WTC11 (cell line): ENCODE measurements around the gene MAN1A2. TPM values are rescaled to one million over a fixed set of nuclear protein-coding genes. Genes with fewer than 3 reads are reported as not detected.

Source experiments
- ATAC-seq: fragments of 200-7000 bp; cut with Tn5 transposase; 2 replicates; pipeline ENCODE4 v1.10.0; 2021; ENCODE audit warnings: mild to moderate bottlenecking, moderate library complexity
- CTCF ChIA-PET: fragments of 300-600 bp; sonication (Branson Sonifier 250); formaldehyde crosslinking; loops from one replicate; lab custom pipeline; 2021; ENCODE audit warnings: antibody characterized with exemption; lab: Charles Lee
- POLR2A ChIA-PET: fragments of 350-600 bp; sonication (Branson Sonifier 250); formaldehyde crosslinking; loops from one replicate; lab custom pipeline; 2021; ENCODE audit warnings: antibody characterized with exemption; lab: Charles Lee
- DNase-seq: peaks from one replicate; pipeline ENCODE4 v3.0.0; 2021; ENCODE audit warnings: low spot score
- H3K27ac Mint-ChIP-seq: 2 replicates; pipeline ENCODE4 v1.8.0; 2021; ENCODE audit warnings: mixed read lengths
- H3K27me3 Mint-ChIP-seq: 2 replicates; pipeline ENCODE4 v1.8.0; 2021; ENCODE audit warnings: low read depth, mild to moderate bottlenecking, moderate library complexity, mixed read lengths
- H3K36me3 Mint-ChIP-seq: 2 replicates; pipeline ENCODE4 v1.8.0; 2021; ENCODE audit warnings: mixed read lengths
- H3K4me1 Mint-ChIP-seq: 2 replicates; pipeline ENCODE4 v1.8.0; 2022; ENCODE audit warnings: mixed read lengths
- H3K4me3 Mint-ChIP-seq: 2 replicates; pipeline ENCODE4 v1.8.0; 2021; ENCODE audit warnings: mild to moderate bottlenecking, moderate library complexity, mixed read lengths
- H3K9me3 Mint-ChIP-seq: 2 replicates; pipeline ENCODE4 v1.8.0; 2021; ENCODE audit warnings: mixed read lengths
- ELF4 ChIP-seq: sonication (generic); formaldehyde crosslinking; IDR thresholded peaks from 2 replicates; pipeline ENCODE4 v1.8.1; 2022; ENCODE audit warnings: low read depth, mild to moderate bottlenecking, moderate library complexity, missing genetic modification reagents
- EMX1 ChIP-seq: fragments of 250-450 bp; sonication (Bioruptor Pico); IDR thresholded peaks from 2 replicates; pipeline ENCODE4 v1.8.0; 2021; ENCODE audit warnings: mild to moderate bottlenecking
- FOXJ3 ChIP-seq: sonication (generic); formaldehyde crosslinking; IDR thresholded peaks from 2 replicates; pipeline ENCODE4 v1.9.0; 2021; ENCODE audit warnings: missing genetic modification reagents, mild to moderate bottlenecking, borderline replicate concordance
- IRF2 ChIP-seq: sonication (generic); formaldehyde crosslinking; IDR thresholded peaks from 2 replicates; pipeline ENCODE4 v1.8.0; 2022; ENCODE audit warnings: low read depth, missing genetic modification reagents, borderline replicate concordance
- NFYB ChIP-seq: sonication (generic); formaldehyde crosslinking; conservative IDR thresholded peaks from 2 replicates; pipeline ENCODE4 v1.8.0; 2022; ENCODE audit warnings: low read depth, missing genetic modification reagents
- NR1H2 ChIP-seq: sonication (generic); formaldehyde crosslinking; IDR thresholded peaks from 2 replicates; pipeline ENCODE4 v1.9.0; 2021; ENCODE audit warnings: mild to moderate bottlenecking, moderate library complexity, missing genetic modification reagents
- SMAD3 ChIP-seq: sonication (generic); formaldehyde crosslinking; IDR thresholded peaks from 2 replicates; pipeline ENCODE4 v1.8.0; 2022; ENCODE audit warnings: missing genetic modification reagents, mild to moderate bottlenecking, borderline replicate concordance
- ZNF121 ChIP-seq: sonication (generic); formaldehyde crosslinking; IDR thresholded peaks from 2 replicates; pipeline ENCODE4 v1.8.0; 2023; ENCODE audit warnings: missing genetic modification reagents
- ZNF219 ChIP-seq: sonication (generic); formaldehyde crosslinking; IDR thresholded peaks from 2 replicates; pipeline ENCODE4 v1.8.0; 2023; ENCODE audit warnings: missing genetic modification reagents, mild to moderate bottlenecking, borderline replicate concordance
- total RNA-seq: library from RNA; stranded (reverse); gene quantifications from 3 replicates; pipeline ENCODE4 v1.2.3, GENCODE V29; 2021
- TF ChIP-seq, protein P1 (sequence below): fragments of 250-450 bp; sonication (Bioruptor Pico); IDR thresholded peaks from 2 replicates; pipeline ENCODE4 v1.9.0; 2021; ENCODE audit warnings: moderate library complexity, mild to moderate bottlenecking, inconsistent platforms, borderline replicate concordance
- TF ChIP-seq, protein P2 (sequence below): fragments of 250-450 bp; sonication (Bioruptor Pico); IDR thresholded peaks from 2 replicates; pipeline ENCODE4 v2.1.2; 2022; ENCODE audit warnings: mild to moderate bottlenecking, moderate library complexity
- TF ChIP-seq, protein P3 (sequence below): sonication (generic); formaldehyde crosslinking; IDR thresholded peaks from 2 replicates; pipeline ENCODE4 v1.8.0; 2022; ENCODE audit warnings: missing genetic modification reagents
- TF ChIP-seq, protein P4 (sequence below): sonication (generic); formaldehyde crosslinking; IDR thresholded peaks from 2 replicates; pipeline ENCODE4 v1.8.0; 2023; ENCODE audit warnings: mild to moderate bottlenecking, missing genetic modification reagents
- TF ChIP-seq, protein P5 (sequence below): fragments of 250-450 bp; sonication (Bioruptor Pico); IDR thresholded peaks from 2 replicates; pipeline ENCODE4 v1.9.0; 2021; ENCODE audit warnings: mild to moderate bottlenecking
- TF ChIP-seq, protein P6 (sequence below): sonication (generic); formaldehyde crosslinking; IDR thresholded peaks from 2 replicates; pipeline ENCODE4 v1.8.0; 2023; ENCODE audit warnings: missing genetic modification reagents
- TF ChIP-seq, protein P7 (sequence below): sonication (generic); formaldehyde crosslinking; conservative IDR thresholded peaks from 2 replicates; pipeline ENCODE4 v1.8.1; 2023; ENCODE audit warnings: mild to moderate bottlenecking, low read depth, missing genetic modification reagents, moderate library complexity
- TF ChIP-seq, protein P8 (sequence below): sonication (generic); formaldehyde crosslinking; IDR thresholded peaks from 2 replicates; pipeline ENCODE4 v1.8.1; 2022; ENCODE audit warnings: mild to moderate bottlenecking, missing genetic modification reagents, moderate library complexity, borderline replicate concordance

Gene MAN1A2
- total RNA-seq, 1 experiment from 2014 or later: 16.0 TPM

DNA sequence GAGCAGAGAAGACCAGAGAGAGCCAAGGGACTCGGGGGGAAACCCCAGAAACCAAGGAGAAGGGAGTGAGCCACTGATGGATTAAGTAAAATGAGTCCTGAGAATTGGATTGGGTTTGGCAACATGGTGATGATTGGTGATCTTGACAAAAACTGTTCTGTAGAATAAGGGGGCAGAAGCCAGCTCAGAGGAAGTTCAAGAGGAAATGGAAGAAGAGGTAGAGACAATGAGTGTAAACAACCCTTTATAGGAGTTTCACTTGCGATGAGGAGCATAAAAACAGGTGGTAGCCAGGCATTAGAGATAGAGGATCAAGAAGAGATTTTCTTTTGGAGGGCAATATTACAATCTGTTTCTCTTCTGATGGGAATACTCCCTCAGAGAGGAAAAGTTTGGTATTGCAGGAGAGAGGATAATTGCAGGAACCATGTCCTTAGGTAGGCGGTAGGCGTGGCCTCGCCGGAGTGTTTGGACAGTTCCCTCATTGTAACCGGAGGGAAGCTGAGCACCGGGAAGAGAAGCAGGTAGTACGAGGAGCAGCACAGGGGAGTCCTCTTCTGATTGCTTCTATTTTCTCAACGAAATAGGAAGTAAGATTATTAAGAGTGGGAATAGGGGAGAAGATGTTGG is 170.2 kb downstream of the MAN1A2 start:
- TF ChIP-seq EMX1 (CRISPR knock-in tag): no peak
- TF ChIP-seq, all 79 proteins: peak for 0
- no peak overlapping the region for H3K4me3 Mint-ChIP-seq
- CTCF ChIA-PET: interaction anchor here (0.7 to 4.3 kb wide), 5 partner anchors 125 to 409 kb away, joined by 3 to 44 read pairs (median 3); no protein-coding TSS in a partner anchor
- ATAC-seq (peak; percentile 81), DNase-seq (peak; percentile 49)
- H3K9me3 Mint-ChIP-seq: no peaks in the 10 kb centered on the region
- no peaks in the 10 kb centered on the region for H3K27me3 Mint-ChIP-seq
- no peak overlapping the region for H3K27ac Mint-ChIP-seq
- POLR2A ChIA-PET: no interaction called here
- no peaks in the 10 kb centered on the region for H3K36me3 Mint-ChIP-seq
- no peaks in the 10 kb centered on the region; the same call in 1 of the 2 replicates for H3K4me1 Mint-ChIP-seq

DNA sequence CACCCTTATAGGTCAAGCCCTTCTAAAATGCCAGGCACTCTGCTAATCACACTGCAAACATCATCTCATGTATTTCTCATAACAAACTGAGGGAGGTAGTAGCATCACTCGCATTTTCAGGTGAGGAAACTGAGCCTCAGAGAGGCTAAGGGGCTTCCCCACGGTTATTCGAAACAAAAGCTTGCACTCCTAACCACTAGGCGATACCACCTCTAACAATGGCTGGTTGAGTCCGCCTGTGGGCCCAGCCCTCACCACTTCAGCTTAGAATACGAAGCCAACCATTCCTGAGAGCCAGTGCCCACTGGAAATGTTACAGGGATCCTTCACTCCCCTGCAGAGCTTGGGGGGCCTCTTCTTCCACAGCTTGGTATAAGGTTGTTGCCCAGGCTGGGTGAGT is 173.3 kb downstream of the MAN1A2 start:
- H3K27ac Mint-ChIP-seq: no peak overlapping the region
- no peaks in the 10 kb centered on the region for H3K27me3 Mint-ChIP-seq
- no peak for ATAC-seq
- no peaks in the 10 kb centered on the region for H3K4me1 Mint-ChIP-seq
- no peak for DNase-seq
- no peaks in the 10 kb centered on the region for H3K36me3 Mint-ChIP-seq
- CTCF ChIA-PET: interaction anchor here (0.7 to 3.1 kb wide), 3 partner anchors 131 to 613 kb away, joined by 3 to 9 read pairs (median 3); no protein-coding TSS in a partner anchor
- H3K4me3 Mint-ChIP-seq: no peak overlapping the region
- POLR2A ChIA-PET: no interaction called here
- no peaks in the 10 kb centered on the region for H3K9me3 Mint-ChIP-seq
- TF ChIP-seq, protein P1, sequence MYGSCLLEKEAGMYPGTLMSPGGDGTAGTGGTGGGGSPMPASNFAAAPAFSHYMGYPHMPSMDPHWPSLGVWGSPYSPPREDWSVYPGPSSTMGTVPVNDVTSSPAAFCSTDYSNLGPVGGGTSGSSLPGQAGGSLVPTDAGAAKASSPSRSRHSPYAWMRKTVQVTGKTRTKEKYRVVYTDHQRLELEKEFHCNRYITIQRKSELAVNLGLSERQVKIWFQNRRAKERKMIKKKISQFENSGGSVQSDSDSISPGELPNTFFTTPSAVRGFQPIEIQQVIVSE (CRISPR knock-in tag): no peak
- no peak for TF ChIP-seq NR1H2 (CRISPR knock-in tag)
- TF ChIP-seq ZNF219 (CRISPR knock-in tag): no peak
- TF ChIP-seq NFYB (CRISPR knock-in tag): no peak
- TF ChIP-seq, protein P2, sequence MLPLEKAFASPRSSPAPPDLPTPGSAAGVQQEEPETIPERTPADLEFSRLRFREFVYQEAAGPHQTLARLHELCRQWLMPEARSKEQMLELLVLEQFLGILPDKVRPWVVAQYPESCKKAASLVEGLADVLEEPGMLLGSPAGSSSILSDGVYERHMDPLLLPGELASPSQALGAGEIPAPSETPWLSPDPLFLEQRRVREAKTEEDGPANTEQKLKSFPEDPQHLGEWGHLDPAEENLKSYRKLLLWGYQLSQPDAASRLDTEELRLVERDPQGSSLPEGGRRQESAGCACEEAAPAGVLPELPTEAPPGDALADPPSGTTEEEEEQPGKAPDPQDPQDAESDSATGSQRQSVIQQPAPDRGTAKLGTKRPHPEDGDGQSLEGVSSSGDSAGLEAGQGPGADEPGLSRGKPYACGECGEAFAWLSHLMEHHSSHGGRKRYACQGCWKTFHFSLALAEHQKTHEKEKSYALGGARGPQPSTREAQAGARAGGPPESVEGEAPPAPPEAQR: no peak
- no peak for TF ChIP-seq FOXJ3 (CRISPR knock-in tag)
- TF ChIP-seq ELF4 (CRISPR knock-in tag): no peak
- TF ChIP-seq, protein P3, sequence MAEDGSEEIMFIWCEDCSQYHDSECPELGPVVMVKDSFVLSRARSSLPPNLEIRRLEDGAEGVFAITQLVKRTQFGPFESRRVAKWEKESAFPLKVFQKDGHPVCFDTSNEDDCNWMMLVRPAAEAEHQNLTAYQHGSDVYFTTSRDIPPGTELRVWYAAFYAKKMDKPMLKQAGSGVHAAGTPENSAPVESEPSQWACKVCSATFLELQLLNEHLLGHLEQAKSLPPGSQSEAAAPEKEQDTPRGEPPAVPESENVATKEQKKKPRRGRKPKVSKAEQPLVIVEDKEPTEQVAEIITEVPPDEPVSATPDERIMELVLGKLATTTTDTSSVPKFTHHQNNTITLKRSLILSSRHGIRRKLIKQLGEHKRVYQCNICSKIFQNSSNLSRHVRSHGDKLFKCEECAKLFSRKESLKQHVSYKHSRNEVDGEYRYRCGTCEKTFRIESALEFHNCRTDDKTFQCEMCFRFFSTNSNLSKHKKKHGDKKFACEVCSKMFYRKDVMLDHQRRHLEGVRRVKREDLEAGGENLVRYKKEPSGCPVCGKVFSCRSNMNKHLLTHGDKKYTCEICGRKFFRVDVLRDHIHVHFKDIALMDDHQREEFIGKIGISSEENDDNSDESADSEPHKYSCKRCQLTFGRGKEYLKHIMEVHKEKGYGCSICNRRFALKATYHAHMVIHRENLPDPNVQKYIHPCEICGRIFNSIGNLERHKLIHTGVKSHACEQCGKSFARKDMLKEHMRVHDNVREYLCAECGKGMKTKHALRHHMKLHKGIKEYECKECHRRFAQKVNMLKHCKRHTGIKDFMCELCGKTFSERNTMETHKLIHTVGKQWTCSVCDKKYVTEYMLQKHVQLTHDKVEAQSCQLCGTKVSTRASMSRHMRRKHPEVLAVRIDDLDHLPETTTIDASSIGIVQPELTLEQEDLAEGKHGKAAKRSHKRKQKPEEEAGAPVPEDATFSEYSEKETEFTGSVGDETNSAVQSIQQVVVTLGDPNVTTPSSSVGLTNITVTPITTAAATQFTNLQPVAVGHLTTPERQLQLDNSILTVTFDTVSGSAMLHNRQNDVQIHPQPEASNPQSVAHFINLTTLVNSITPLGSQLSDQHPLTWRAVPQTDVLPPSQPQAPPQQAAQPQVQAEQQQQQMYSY (CRISPR knock-in tag): no peak
- TF ChIP-seq, protein P4, sequence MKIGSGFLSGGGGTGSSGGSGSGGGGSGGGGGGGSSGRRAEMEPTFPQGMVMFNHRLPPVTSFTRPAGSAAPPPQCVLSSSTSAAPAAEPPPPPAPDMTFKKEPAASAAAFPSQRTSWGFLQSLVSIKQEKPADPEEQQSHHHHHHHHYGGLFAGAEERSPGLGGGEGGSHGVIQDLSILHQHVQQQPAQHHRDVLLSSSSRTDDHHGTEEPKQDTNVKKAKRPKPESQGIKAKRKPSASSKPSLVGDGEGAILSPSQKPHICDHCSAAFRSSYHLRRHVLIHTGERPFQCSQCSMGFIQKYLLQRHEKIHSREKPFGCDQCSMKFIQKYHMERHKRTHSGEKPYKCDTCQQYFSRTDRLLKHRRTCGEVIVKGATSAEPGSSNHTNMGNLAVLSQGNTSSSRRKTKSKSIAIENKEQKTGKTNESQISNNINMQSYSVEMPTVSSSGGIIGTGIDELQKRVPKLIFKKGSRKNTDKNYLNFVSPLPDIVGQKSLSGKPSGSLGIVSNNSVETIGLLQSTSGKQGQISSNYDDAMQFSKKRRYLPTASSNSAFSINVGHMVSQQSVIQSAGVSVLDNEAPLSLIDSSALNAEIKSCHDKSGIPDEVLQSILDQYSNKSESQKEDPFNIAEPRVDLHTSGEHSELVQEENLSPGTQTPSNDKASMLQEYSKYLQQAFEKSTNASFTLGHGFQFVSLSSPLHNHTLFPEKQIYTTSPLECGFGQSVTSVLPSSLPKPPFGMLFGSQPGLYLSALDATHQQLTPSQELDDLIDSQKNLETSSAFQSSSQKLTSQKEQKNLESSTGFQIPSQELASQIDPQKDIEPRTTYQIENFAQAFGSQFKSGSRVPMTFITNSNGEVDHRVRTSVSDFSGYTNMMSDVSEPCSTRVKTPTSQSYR (CRISPR knock-in tag): no peak
- TF ChIP-seq IRF2 (CRISPR knock-in tag): no peak
- no peak for TF ChIP-seq ZNF121 (CRISPR knock-in tag)
- TF ChIP-seq SMAD3 (CRISPR knock-in tag): no peak
- TF ChIP-seq, protein P5, sequence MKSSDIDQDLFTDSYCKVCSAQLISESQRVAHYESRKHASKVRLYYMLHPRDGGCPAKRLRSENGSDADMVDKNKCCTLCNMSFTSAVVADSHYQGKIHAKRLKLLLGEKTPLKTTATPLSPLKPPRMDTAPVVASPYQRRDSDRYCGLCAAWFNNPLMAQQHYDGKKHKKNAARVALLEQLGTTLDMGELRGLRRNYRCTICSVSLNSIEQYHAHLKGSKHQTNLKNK (CRISPR knock-in tag): no peak
- TF ChIP-seq, protein P6, sequence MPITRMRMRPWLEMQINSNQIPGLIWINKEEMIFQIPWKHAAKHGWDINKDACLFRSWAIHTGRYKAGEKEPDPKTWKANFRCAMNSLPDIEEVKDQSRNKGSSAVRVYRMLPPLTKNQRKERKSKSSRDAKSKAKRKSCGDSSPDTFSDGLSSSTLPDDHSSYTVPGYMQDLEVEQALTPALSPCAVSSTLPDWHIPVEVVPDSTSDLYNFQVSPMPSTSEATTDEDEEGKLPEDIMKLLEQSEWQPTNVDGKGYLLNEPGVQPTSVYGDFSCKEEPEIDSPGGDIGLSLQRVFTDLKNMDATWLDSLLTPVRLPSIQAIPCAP (CRISPR knock-in tag): no peak
- TF ChIP-seq, protein P7, sequence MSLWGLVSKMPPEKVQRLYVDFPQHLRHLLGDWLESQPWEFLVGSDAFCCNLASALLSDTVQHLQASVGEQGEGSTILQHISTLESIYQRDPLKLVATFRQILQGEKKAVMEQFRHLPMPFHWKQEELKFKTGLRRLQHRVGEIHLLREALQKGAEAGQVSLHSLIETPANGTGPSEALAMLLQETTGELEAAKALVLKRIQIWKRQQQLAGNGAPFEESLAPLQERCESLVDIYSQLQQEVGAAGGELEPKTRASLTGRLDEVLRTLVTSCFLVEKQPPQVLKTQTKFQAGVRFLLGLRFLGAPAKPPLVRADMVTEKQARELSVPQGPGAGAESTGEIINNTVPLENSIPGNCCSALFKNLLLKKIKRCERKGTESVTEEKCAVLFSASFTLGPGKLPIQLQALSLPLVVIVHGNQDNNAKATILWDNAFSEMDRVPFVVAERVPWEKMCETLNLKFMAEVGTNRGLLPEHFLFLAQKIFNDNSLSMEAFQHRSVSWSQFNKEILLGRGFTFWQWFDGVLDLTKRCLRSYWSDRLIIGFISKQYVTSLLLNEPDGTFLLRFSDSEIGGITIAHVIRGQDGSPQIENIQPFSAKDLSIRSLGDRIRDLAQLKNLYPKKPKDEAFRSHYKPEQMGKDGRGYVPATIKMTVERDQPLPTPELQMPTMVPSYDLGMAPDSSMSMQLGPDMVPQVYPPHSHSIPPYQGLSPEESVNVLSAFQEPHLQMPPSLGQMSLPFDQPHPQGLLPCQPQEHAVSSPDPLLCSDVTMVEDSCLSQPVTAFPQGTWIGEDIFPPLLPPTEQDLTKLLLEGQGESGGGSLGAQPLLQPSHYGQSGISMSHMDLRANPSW (CRISPR knock-in tag): no peak
- TF ChIP-seq, protein P8, sequence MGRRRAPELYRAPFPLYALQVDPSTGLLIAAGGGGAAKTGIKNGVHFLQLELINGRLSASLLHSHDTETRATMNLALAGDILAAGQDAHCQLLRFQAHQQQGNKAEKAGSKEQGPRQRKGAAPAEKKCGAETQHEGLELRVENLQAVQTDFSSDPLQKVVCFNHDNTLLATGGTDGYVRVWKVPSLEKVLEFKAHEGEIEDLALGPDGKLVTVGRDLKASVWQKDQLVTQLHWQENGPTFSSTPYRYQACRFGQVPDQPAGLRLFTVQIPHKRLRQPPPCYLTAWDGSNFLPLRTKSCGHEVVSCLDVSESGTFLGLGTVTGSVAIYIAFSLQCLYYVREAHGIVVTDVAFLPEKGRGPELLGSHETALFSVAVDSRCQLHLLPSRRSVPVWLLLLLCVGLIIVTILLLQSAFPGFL: no peak
